Osteoblast (primary cell): ENCODE data around the gene ERICH6B. TPM values are rescaled to one million over a fixed set of nuclear protein-coding genes. Genes with fewer than 3 reads are reported as not detected.
"Not testable (repeated sequence)": the region's sequence is repeated elsewhere in the genome, so short reads cannot be mapped to it uniquely, and the experiment has no call there.

Experiments
- DNase-seq: peaks from one replicate; pipeline ENCODE4 v3.0.0; 2011; ENCODE audit warnings: low spot score, mixed read lengths; ENCODE audit not compliant: insufficient read length; ENCODE audit errors: missing footprints
- H2AFZ ChIP-seq: 2 replicates; pipeline ENCODE4 v1.6.0; 2011; ENCODE audit warnings: mild to moderate bottlenecking, low read length
- H3K27ac ChIP-seq: 2 replicates; pipeline ENCODE4 v1.5.1; 2011; ENCODE audit warnings: mild to moderate bottlenecking, low read depth, low read length, moderate library complexity
- H3K27me3 ChIP-seq: 2 replicates; pipeline ENCODE4 v1.6.0; 2012; ENCODE audit warnings: mild to moderate bottlenecking, control low read depth, inconsistent platforms, low read length, moderate library complexity; ENCODE audit not compliant: insufficient read depth
- H3K36me3 ChIP-seq: 2 replicates; pipeline ENCODE4 v1.5.1; 2011; ENCODE audit warnings: mild to moderate bottlenecking, low read length, control low read depth, moderate library complexity; ENCODE audit not compliant: insufficient read depth
- H3K4me1 ChIP-seq: 2 replicates; pipeline ENCODE4 v1.5.1; 2011; ENCODE audit warnings: mild to moderate bottlenecking, low read length, control low read depth, moderate library complexity; ENCODE audit not compliant: insufficient read depth
- H3K4me2 ChIP-seq: 2 replicates; pipeline ENCODE4 v1.6.0; 2011; ENCODE audit warnings: mild to moderate bottlenecking, low read length; ENCODE audit not compliant: insufficient read depth
- H3K4me3 ChIP-seq: fragments of 200-600 bp; sonication (generic); 3 replicates; pipeline ENCODE4 v1.5.1; 2012; ENCODE audit warnings: mild to moderate bottlenecking, low read length, inconsistent platforms; ENCODE audit not compliant: insufficient read depth
- H3K79me2 ChIP-seq: 2 replicates; pipeline ENCODE4 v1.6.0; 2012; ENCODE audit warnings: mild to moderate bottlenecking, low read length, control low read depth, inconsistent platforms; ENCODE audit not compliant: insufficient read depth
- H3K9me3 ChIP-seq: 2 replicates; pipeline ENCODE4 v1.5.1; 2011; ENCODE audit warnings: low read depth, low read length, control low read depth
- H4K20me1 ChIP-seq: 2 replicates; pipeline ENCODE4 v1.6.0; 2012; ENCODE audit warnings: mild to moderate bottlenecking, low read length, control low read depth; ENCODE audit not compliant: insufficient read depth
- total RNA-seq: library from RNA; depleted of rRNA; stranded (reverse); fragments of >200 nt; gene quantifications from 2 replicates; pipeline ENCODE4 v1.2.3, GENCODE V29; 2012
- TF ChIP-seq, protein P1 (sequence below): IDR thresholded peaks from 2 replicates; pipeline ENCODE4 v1.5.1; 2011; ENCODE audit warnings: mild to moderate bottlenecking, low read depth, low read length, moderate library complexity; ENCODE audit errors: extremely low read depth

Gene ERICH6B
- total RNA-seq: not detected in 2 replicates

GRCh38 chr13:45615501-45616101 is at the start of gene ERICH6B:
ERICH6B (minus strand) TSS chr13:45615739; CDS start chr13:45597005, 18,734 bp downstream.
- DNase-seq: peak; percentile 3
- no peaks in the 10 kb centered on the region for H3K9me3 ChIP-seq
- no peaks in the 10 kb centered on the region for H3K4me1 ChIP-seq
- H2AFZ ChIP-seq: peak within 1 kb of the TSS; percentile 68
- no peaks in the 10 kb centered on the region for H4K20me1 ChIP-seq
- peaks cover 75% of the 10 kb centered on the region for H3K27me3 ChIP-seq
- no peaks in the 10 kb centered on the region for H3K79me2 ChIP-seq
- H3K4me2 ChIP-seq: peak within 1 kb of the TSS; percentile 51
- H3K36me3 ChIP-seq: no peaks in the 10 kb centered on the region
- TF ChIP-seq, protein P1, sequence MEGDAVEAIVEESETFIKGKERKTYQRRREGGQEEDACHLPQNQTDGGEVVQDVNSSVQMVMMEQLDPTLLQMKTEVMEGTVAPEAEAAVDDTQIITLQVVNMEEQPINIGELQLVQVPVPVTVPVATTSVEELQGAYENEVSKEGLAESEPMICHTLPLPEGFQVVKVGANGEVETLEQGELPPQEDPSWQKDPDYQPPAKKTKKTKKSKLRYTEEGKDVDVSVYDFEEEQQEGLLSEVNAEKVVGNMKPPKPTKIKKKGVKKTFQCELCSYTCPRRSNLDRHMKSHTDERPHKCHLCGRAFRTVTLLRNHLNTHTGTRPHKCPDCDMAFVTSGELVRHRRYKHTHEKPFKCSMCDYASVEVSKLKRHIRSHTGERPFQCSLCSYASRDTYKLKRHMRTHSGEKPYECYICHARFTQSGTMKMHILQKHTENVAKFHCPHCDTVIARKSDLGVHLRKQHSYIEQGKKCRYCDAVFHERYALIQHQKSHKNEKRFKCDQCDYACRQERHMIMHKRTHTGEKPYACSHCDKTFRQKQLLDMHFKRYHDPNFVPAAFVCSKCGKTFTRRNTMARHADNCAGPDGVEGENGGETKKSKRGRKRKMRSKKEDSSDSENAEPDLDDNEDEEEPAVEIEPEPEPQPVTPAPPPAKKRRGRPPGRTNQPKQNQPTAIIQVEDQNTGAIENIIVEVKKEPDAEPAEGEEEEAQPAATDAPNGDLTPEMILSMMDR: no peak
- H3K4me3 ChIP-seq: no peak within 1 kb of the TSS
- no peak within 1 kb of the TSS for H3K27ac ChIP-seq

DNA sequence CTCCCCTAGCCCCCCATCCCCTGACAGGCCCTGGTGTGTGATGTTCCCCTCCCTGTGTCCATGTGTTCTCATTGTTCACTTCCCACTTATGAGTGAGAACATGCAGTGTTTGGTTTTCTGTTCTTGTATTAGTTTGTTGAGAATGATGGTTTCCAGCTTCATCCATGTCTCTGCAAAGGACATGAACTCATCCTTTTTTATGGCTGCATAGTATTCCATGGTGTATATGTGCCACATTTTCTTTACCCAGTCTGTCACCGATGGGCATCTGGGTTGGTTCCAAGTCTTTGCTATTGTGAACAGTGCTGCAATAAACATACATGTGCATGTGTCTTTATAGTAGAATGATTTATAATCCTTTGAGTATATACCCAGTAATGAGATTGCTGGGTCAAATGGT is 47.4 kb upstream of the ERICH6B start:
- H3K4me3 ChIP-seq, H3K4me2 ChIP-seq, H3K79me2 ChIP-seq, H3K36me3 ChIP-seq, H3K27me3 ChIP-seq, H3K9me3 ChIP-seq, DNase-seq, H3K27ac ChIP-seq, H2AFZ ChIP-seq, H4K20me1 ChIP-seq: not testable (repeated sequence)
- H3K4me1 ChIP-seq: peaks cover 17% of the 10 kb centered on the region

GRCh38 chr13:45662162-45662561 is 46.6 kb upstream of the ERICH6B start:
- TF ChIP-seq, protein P1: no peak
- no peaks in the 10 kb centered on the region for H3K36me3 ChIP-seq
- H4K20me1 ChIP-seq: no peaks in the 10 kb centered on the region
- H3K4me2 ChIP-seq: no peak overlapping the region
- no peak overlapping the region for H3K4me3 ChIP-seq
- peak overlapping the region; percentile 5 for H2AFZ ChIP-seq
- DNase-seq: no peak
- H3K27me3 ChIP-seq: no peaks in the 10 kb centered on the region
- no peak overlapping the region for H3K27ac ChIP-seq
- H3K79me2 ChIP-seq: no peaks in the 10 kb centered on the region
- H3K4me1 ChIP-seq: peaks cover 18% of the 10 kb centered on the region
- H3K9me3 ChIP-seq: peaks cover 4% of the 10 kb centered on the region

GRCh38 chr13:45660458-45660857 is 44.9 kb upstream of the ERICH6B start:
- H3K27ac ChIP-seq, H4K20me1 ChIP-seq, H3K36me3 ChIP-seq, H3K27me3 ChIP-seq, H3K9me3 ChIP-seq, H2AFZ ChIP-seq, H3K4me3 ChIP-seq, H3K79me2 ChIP-seq, DNase-seq, H3K4me2 ChIP-seq: not testable (repeated sequence)
- peaks cover 18% of the 10 kb centered on the region for H3K4me1 ChIP-seq

- no peaks in the 10 kb centered on the region for H3K36me3 ChIP-seq
- H4K20me1 ChIP-seq: no peaks in the 10 kb centered on the region
- peaks cover 7% of the 10 kb centered on the region for H3K9me3 ChIP-seq
- no peak for DNase-seq
- no peaks in the 10 kb centered on the region for H3K79me2 ChIP-seq
- peak overlapping the region; percentile 45 for H3K27ac ChIP-seq
- H3K27me3 ChIP-seq: no peaks in the 10 kb centered on the region
- peaks cover 18% of the 10 kb centered on the region for H3K4me1 ChIP-seq
- peak overlapping the region; percentile 7 for H3K4me2 ChIP-seq
- TF ChIP-seq, protein P1: no peak
- H3K4me3 ChIP-seq: no peak overlapping the region
- H2AFZ ChIP-seq: no peak overlapping the region
Measured at GRCh38 chr13:45659536-45659935, 44.0 kb upstream of the ERICH6B start.
